ENCODE results near the gene FRMD4A. TPM values are rescaled to one million over a fixed set of nuclear protein-coding genes. Genes with fewer than 3 reads are reported as not detected.
"Not testable (repeated sequence)": the region's sequence is repeated elsewhere in the genome, so short reads cannot be mapped to it uniquely, and the experiment has no call there.

Gene FRMD4A
- total RNA-seq, 1 experiment from 2014 or later = 7.1 TPM

GRCh38 chr10:13956826-13957225 is 373.9 kb downstream of the FRMD4A start:
- Histone ChIP-seq H3K4me1 (ENCODE audit: insufficient read depth, low read length) (no peaks in the 10 kb centered on the region), H3K9me3 (ENCODE audit: low read length) (no peaks in the 10 kb centered on the region), H3K27ac (ENCODE audit: low read length) (no peak overlapping the region), H3K27me3 (ENCODE audit: low read length) (no peaks in the 10 kb centered on the region), H3K36me3 (ENCODE audit: low read depth, low read length) (no peaks in the 10 kb centered on the region), H3K9me2 (replicated peaks; ENCODE audit: low read length) (no peaks in the 10 kb centered on the region), H3K9ac (ENCODE audit: low read length) (no peak overlapping the region), H3K4me3 (ENCODE audit: low read length) (no peak overlapping the region), H3F3A (ENCODE audit: low read length, unreplicated experiment) (no peaks in the 10 kb centered on the region), H3K79me2 (ENCODE audit: low read length) (no peaks in the 10 kb centered on the region), H4K20me1 (ENCODE audit: low read length) (no peaks in the 10 kb centered on the region), H2AFZ (ENCODE audit: low read length) (no peak overlapping the region), H3K4me2 (ENCODE audit: low read length) (no peak overlapping the region)
- no TSS peak for BruUV-seq (replicated peaks)
- ChIA-PET POLR2A (ENCODE audit: unreplicated experiment) (no interaction called here), CTCF (no interaction called here)
- no peak for ATAC-seq
- TF ChIP-seq EZH2 (IDR thresholded peaks at IDR 0.05; ENCODE audit: low read length, unreplicated experiment) = no peak
- TF ChIP-seq EZH2phosphoT487 (IDR thresholded peaks at IDR 0.05; ENCODE audit: borderline replicate concordance, low read length) = no peak
- no peak for TF ChIP-seq CTCF (conservative IDR thresholded peaks at IDR 0.05; ENCODE audit: low read depth, low read length)
- no peak for DNase-seq
- intact Hi-C loops (cut with micrococcal nuclease) = no loop called here

GRCh38 chr10:13955409-13956068 is 375.2 kb downstream of the FRMD4A start:
- ChIA-PET POLR2A (ENCODE audit: unreplicated experiment) (no interaction called here), CTCF (no interaction called here)
- Histone ChIP-seq H3K4me2 (ENCODE audit: low read length) (no peak overlapping the region), H4K20me1 (ENCODE audit: low read length) (no peaks in the 10 kb centered on the region), H3K27ac (ENCODE audit: low read length) (no peak overlapping the region), H3K4me3 (ENCODE audit: low read length) (no peak overlapping the region), H3K9me3 (ENCODE audit: low read length) (no peaks in the 10 kb centered on the region), H3F3A (ENCODE audit: low read length, unreplicated experiment) (no peaks in the 10 kb centered on the region), H3K79me2 (ENCODE audit: low read length) (no peaks in the 10 kb centered on the region), H3K9ac (ENCODE audit: low read length) (no peak overlapping the region), H3K4me1 (ENCODE audit: insufficient read depth, low read length) (no peaks in the 10 kb centered on the region), H3K36me3 (ENCODE audit: low read depth, low read length) (no peaks in the 10 kb centered on the region), H2AFZ (ENCODE audit: low read length) (no peak overlapping the region), H3K9me2 (replicated peaks; ENCODE audit: low read length) (no peaks in the 10 kb centered on the region), H3K27me3 (ENCODE audit: low read length) (no peaks in the 10 kb centered on the region)
- BruUV-seq (replicated peaks) = no TSS peak
- no peak for ATAC-seq
- DNase-seq = no peak
- TF ChIP-seq EZH2phosphoT487 (IDR thresholded peaks at IDR 0.05; ENCODE audit: borderline replicate concordance, low read length) (no peak), CTCF (conservative IDR thresholded peaks at IDR 0.05; ENCODE audit: low read depth, low read length) (no peak), EZH2 (IDR thresholded peaks at IDR 0.05; ENCODE audit: low read length, unreplicated experiment) (no peak)
- intact Hi-C loops (cut with micrococcal nuclease) = no loop called here

- ATAC-seq; H3K4me3 ChIP-seq (ENCODE audit: low read length); H2AFZ ChIP-seq (ENCODE audit: low read length); H4K20me1 ChIP-seq (ENCODE audit: low read length); H3K9ac ChIP-seq (ENCODE audit: low read length); H3K9me3 ChIP-seq (ENCODE audit: low read length); H3K9me2 ChIP-seq (replicated peaks; ENCODE audit: low read length); H3K27me3 ChIP-seq (ENCODE audit: low read length); DNase-seq; intact Hi-C loops (cut with micrococcal nuclease); H3F3A ChIP-seq (ENCODE audit: low read length, unreplicated experiment); POLR2A ChIA-PET (ENCODE audit: unreplicated experiment); H3K4me2 ChIP-seq (ENCODE audit: low read length); BruUV-seq (replicated peaks); H3K4me1 ChIP-seq (ENCODE audit: insufficient read depth, low read length); H3K27ac ChIP-seq (ENCODE audit: low read length); H3K79me2 ChIP-seq (ENCODE audit: low read length); H3K36me3 ChIP-seq (ENCODE audit: low read depth, low read length); CTCF ChIA-PET: not testable (repeated sequence)
Measured at GRCh38 chr10:13954195-13954594, 376.5 kb downstream of the FRMD4A start.
